HepG2 (cell line): Measurements from ENCODE around the gene CARD8. TPM values are rescaled to one million over a fixed set of nuclear protein-coding genes. Genes with fewer than 3 reads are reported as not detected.
"Not testable (repeated sequence)": the region's sequence is repeated elsewhere in the genome, so short reads cannot be mapped to it uniquely, and the experiment has no call there.

Experiments
- ATAC-seq: fragments of 200-7000 bp; cut with Tn5 transposase; 3 replicates; pipeline ENCODE4 v1.9.1; 2020; ENCODE audit warnings: mild to moderate bottlenecking, moderate library complexity
- BruUV-seq: library from RNA; stranded (reverse); fragments of 400-500 nt; replicated peaks from 2 replicates; lab custom pipeline; 2021; lab: Mats Ljungman, UMichigan
- CTCF ChIA-PET: fragments of 300-600 bp; formaldehyde crosslinking; extraction: SDS; loops from one replicate; lab custom pipeline; 2021; ENCODE audit warnings: low total read pairs, inconsistent platforms, low intra/inter-chr PET ratio; lab: Yijun Ruan, JAX
- POLR2A ChIA-PET: fragments of 350-600 bp; sonication (Branson Sonifier 250); formaldehyde crosslinking; loops from one replicate; lab custom pipeline; 2020; ENCODE audit warnings: antibody characterized with exemption, inconsistent platforms; lab: Yijun Ruan, JAX
- DNase-seq: peaks from one replicate; pipeline ENCODE4 v3.0.0-alpha.2; 2015; ENCODE audit warnings: low spot score
- FAIRE-seq: peaks from 3 replicates; lab custom pipeline; 2011; peaks lifted over from hg19 to GRCh38; lab: Jason Lieb, UNC
- H2AFZ ChIP-seq: one replicate; pipeline ENCODE4 v1.6.1; 2011; ENCODE audit warnings: low read length, inconsistent platforms
- H3K27ac ChIP-seq: fragments of 300-600 bp; 3 replicates; pipeline ENCODE4 v1.8.0; 2011; ENCODE audit warnings: mixed run types, mild to moderate bottlenecking, mixed read lengths, low read length, inconsistent platforms; ENCODE audit not compliant: insufficient read depth; ENCODE audit errors: extremely low read length
- H3K27me3 ChIP-seq, 2 experiments: fragments of 200-600 bp in 1 of 2; 2 replicates in 1 of 2; 3 replicates in 1 of 2; pipeline versions ENCODE4 v1.6.0 to v1.8.0; 2011; ENCODE audit warnings: low read length in 2 of 2, mild to moderate bottlenecking in 2 of 2, moderate library complexity in 2 of 2, inconsistent platforms in 1 of 2; ENCODE audit not compliant: insufficient read depth in 2 of 2, control insufficient read depth in 1 of 2
- H3K36me3 ChIP-seq, 2 experiments: fragments of 200-600 bp in 1 of 2; replicated peaks in 1 of 2; 2 replicates in 1 of 2; 3 replicates in 1 of 2; pipeline versions ENCODE4 v1.5.1 to v1.8.0; 2011; ENCODE audit warnings: low read length in 2 of 2, inconsistent platforms in 1 of 2; ENCODE audit not compliant: insufficient read depth in 2 of 2, control insufficient read depth in 1 of 2
- H3K4me1 ChIP-seq: 2 replicates; pipeline ENCODE4 v1.5.1; 2012; ENCODE audit warnings: low read length, inconsistent platforms; ENCODE audit not compliant: insufficient read depth
- H3K4me2 ChIP-seq: 2 replicates; pipeline ENCODE4 v1.6.0; 2011; ENCODE audit warnings: low read depth, low read length, inconsistent platforms
- H3K4me3 ChIP-seq, 3 experiments: fragments of 200-600 bp in 1 of 3; sonication (generic), shearing (Covaris generic) in 1 of 3; replicated peaks in 1 of 3; 2 replicates each; pipeline ENCODE4 v1.5.1; 2011 to 2016; ENCODE audit warnings: low read length in 3 of 3, inconsistent platforms in 2 of 3, low read depth in 2 of 3, mild to moderate bottlenecking in 2 of 3, control low read depth in 1 of 3, mixed read lengths in 1 of 3; ENCODE audit not compliant: insufficient read depth in 1 of 3
- H3K79me2 ChIP-seq: one replicate; pipeline ENCODE4 v1.6.1; 2011; ENCODE audit warnings: low read length, inconsistent platforms; ENCODE audit not compliant: insufficient read depth
- H3K9ac ChIP-seq: 2 replicates; pipeline ENCODE4 v1.6.0; 2011; ENCODE audit warnings: mild to moderate bottlenecking, low read depth, low read length, inconsistent platforms; ENCODE audit not compliant: insufficient read depth
- H3K9me3 ChIP-seq: 2 replicates; pipeline ENCODE4 v1.5.1; 2012; ENCODE audit warnings: mild to moderate bottlenecking, low read length
- H4K20me1 ChIP-seq: 2 replicates; pipeline ENCODE4 v1.6.0; 2011; ENCODE audit warnings: inconsistent platforms, mild to moderate bottlenecking, low read length, moderate library complexity; ENCODE audit not compliant: insufficient read depth
- EP300 ChIP-seq, 3 experiments: sonication (generic) in 1 of 3; formaldehyde crosslinking in 1 of 3; IDR thresholded peaks; 2 replicates each; pipeline versions ENCODE4 v1.5.1 to v1.6.1; 2011 to 2020; ENCODE audit warnings: low read depth in 2 of 3, low read length in 2 of 3, borderline replicate concordance in 1 of 3, improper control_type of control experiment in 1 of 3, mild to moderate bottlenecking in 1 of 3, missing genetic modification reagents in 1 of 3, moderate library complexity in 1 of 3
- HNF1A ChIP-seq, 2 experiments: sonication (generic) in 1 of 2; formaldehyde crosslinking in 1 of 2; IDR thresholded peaks; 2 replicates each; pipeline versions ENCODE4 v1.4.0 to v1.6.1; 2016 to 2020; ENCODE audit warnings: borderline replicate concordance in 1 of 2, low read depth in 1 of 2, mild to moderate bottlenecking in 1 of 2, missing genetic modification reagents in 1 of 2
- HOXA3 ChIP-seq: sonication (generic); formaldehyde crosslinking; IDR thresholded peaks from 2 replicates; pipeline ENCODE4 v1.5.0; 2020; ENCODE audit warnings: missing genetic modification reagents
- KDM1A ChIP-seq: IDR thresholded peaks from 2 replicates; pipeline ENCODE4 v1.6.1; 2016; ENCODE audit warnings: missing compliant biosample characterization
- PATZ1 ChIP-seq: sonication (generic); formaldehyde crosslinking; IDR thresholded peaks from 2 replicates; pipeline ENCODE4 v1.4.0; 2020; ENCODE audit warnings: missing genetic modification reagents
- RARA ChIP-seq: IDR thresholded peaks from 2 replicates; pipeline ENCODE4 v1.6.1; 2016; ENCODE audit warnings: missing genetic modification reagents, missing compliant biosample characterization
- SOX13 ChIP-seq, 3 experiments: fragments of 450-650 bp in 1 of 3; sonication (generic) in 1 of 3; formaldehyde crosslinking in 1 of 3; IDR thresholded peaks in 2 of 3; conservative IDR thresholded peaks in 1 of 3; 2 replicates each; pipeline versions ENCODE4 v1.5.0 to v1.6.1; 2016 to 2020; ENCODE audit warnings: antibody characterized with exemption in 1 of 3, mild to moderate bottlenecking in 1 of 3, missing compliant biosample characterization in 1 of 3, missing genetic modification reagents in 1 of 3, moderate library complexity in 1 of 3
- SOX5 ChIP-seq: IDR thresholded peaks from 2 replicates; pipeline ENCODE4 v1.6.1; 2016; ENCODE audit warnings: borderline replicate concordance
- TEAD3 ChIP-seq: optimal IDR thresholded peaks from 2 replicates; pipeline ENCODE3; 2016; ENCODE audit warnings: borderline replicate concordance
- ZBTB33 ChIP-seq: sonication (generic); formaldehyde crosslinking; IDR thresholded peaks from 2 replicates; pipeline ENCODE4 v1.4.0; 2020; ENCODE audit warnings: missing genetic modification reagents
- ZNF75D ChIP-seq: sonication (generic); formaldehyde crosslinking; IDR thresholded peaks from 2 replicates; pipeline ENCODE4 v1.8.1; 2023; ENCODE audit warnings: missing genetic modification reagents, mild to moderate bottlenecking, borderline replicate concordance
- WGBS: methylation state at CpG from one replicate; pipeline ENCODE4 v1.1.6; 2017; ENCODE audit warnings: low lambda C conversion rate; 5-methylcytosine and 5-hydroxymethylcytosine counted together
- in situ Hi-C: cut with HindIII; loops from 2 replicates; pipeline ENCODE4 v1.10.0; 2017; ENCODE audit warnings: low pct_unique_long_range_greater_than_20kb; ENCODE audit not compliant: extremely low pct_ligation_motif_present
- intact Hi-C: fragments of 100-400 bp; cut with micrococcal nuclease; formaldehyde crosslinking; loops from one replicate; pipeline ENCODE4 v1.10.0; 2022; ENCODE audit not compliant: unreplicated experiment
- polyA plus RNA-seq, 8 experiments: library from polyadenylated mRNA; depleted of rRNA in 3 of 8; stranded (reverse) in 7 of 8; unstranded in 1 of 8; fragments of >200 nt; fragmentation: Illumina TruSeq in 4 of 8; extraction: Trizol in 4 of 8; gene quantifications; 2 replicates each; pipeline versions ENCODE4 v1.2.1 to v1.2.3, GENCODE V29; 2011 to 2016; ENCODE audit warnings: low read depth in 4 of 8, missing spikeins in 1 of 8, mixed read lengths in 1 of 8; ENCODE audit not compliant: insufficient read depth in 1 of 8
- total RNA-seq, 5 experiments: library from RNA; depleted of rRNA; stranded (reverse); fragments of >200 nt; fragmentation: Illumina TruSeq; extraction: Trizol; gene quantifications; 2 replicates each; pipeline ENCODE4 v1.2.3, GENCODE V29; 2016; ENCODE audit warnings: low read depth in 1 of 5

CARD8 gene
- total and polyA plus RNA-seq, 2 of the 13 experiments (the other 11 are each of a cell fraction or from before 2014, with no cell fraction given), result 15.0 to 19.2 TPM

GRCh38 chr19:48269617-48270026, 13.9 kb upstream of the CARD8 start:
- H3K9me3 ChIP-seq; intact Hi-C loops; H3K36me3 ChIP-seq; H3K27me3 ChIP-seq; ATAC-seq; H2AFZ ChIP-seq; H3K79me2 ChIP-seq; H3K27ac ChIP-seq; H4K20me1 ChIP-seq; H3K9ac ChIP-seq; TF ChIP-seq SOX13 (IDR thresholded peaks at IDR 0.05); EP300 (CRISPR knock-in tag; IDR thresholded peaks at IDR 0.05; ENCODE audit: borderline replicate concordance): not testable (repeated sequence)
- in situ Hi-C loops, result loop anchor here (5.0 to 25.0 kb wide), 2 partner anchors 38 to 307 kb away; no protein-coding TSS in a partner anchor
- ChIA-PET POLR2A (interaction anchor here (0.9 to 2.0 kb wide), 2 partner anchors 10 to 40 kb away, joined by 3 to 7 read pairs; no protein-coding TSS in a partner anchor), CTCF (interaction anchor here (4.1 kb wide), 1 partner anchor 22 kb away, joined by 36 read pairs; no protein-coding TSS in a partner anchor)
- H3K4me2 ChIP-seq, result peak overlapping the region; percentile 63
- peak overlapping the region in 2 of 3 experiments; percentile 16 to 58; a peak in 3 of 6 replicates for H3K4me3 ChIP-seq
- BruUV-seq, result TSS peak; percentile 61
- 28% methylated on average over 4 of the region's 6 CpGs for WGBS
- H3K4me1 ChIP-seq, result peaks cover 15% of the 10 kb centered on the region
- FAIRE-seq (peak; percentile 52), DNase-seq (peak; percentile 88)
- TF ChIP-seq ZBTB33 (CRISPR knock-in tag) (0 out of 2 replicates have a peak, but pooled peaks have one; percentile 52), SOX5 (peak; percentile 19; the same call in 1 of the 2 replicates), HOXA3 (CRISPR knock-in tag) (peak; percentile 59), RARA (peak; percentile 49; the same call in 1 of the 2 replicates), PATZ1 (CRISPR knock-in tag) (0 out of 2 replicates have a peak, but pooled peaks have one; percentile 27), SOX13 (CRISPR knock-in tag; conservative IDR thresholded peaks at IDR 0.05 in 1 of 2, IDR thresholded peaks at IDR 0.05 in 1 of 2) (peak in 1 of 2 experiments; percentile 43; a peak in 1 of 4 replicates), HNF1A (IDR thresholded peaks at IDR 0.05; ENCODE audit: low read depth) (peak; percentile 68), HNF1A (CRISPR knock-in tag; IDR thresholded peaks at IDR 0.05; ENCODE audit: borderline replicate concordance) (peak; percentile 64; the same call in 1 of the 2 replicates), KDM1A (CRISPR knock-in tag) (0 out of 2 replicates have a peak, but pooled peaks have one; percentile 15), TEAD3 (CRISPR knock-in tag) (peak; percentile 10), EP300 (IDR thresholded peaks at IDR 0.05; ENCODE audit: low read depth in 2 of 2, low read length in 2 of 2) (peak in 1 of 2 experiments; percentile 29; a peak in 1 of 4 replicates), ZNF75D (CRISPR knock-in tag) (0 out of 2 replicates have a peak, but pooled peaks have one; percentile 38)
